Activated CD8-positive, alpha-beta T cell treated with anti-CD3 and anti-CD28 coated beads for 36 hours (primary cell): ENCODE data around the gene PADI6. TPM values are rescaled to one million over a fixed set of nuclear protein-coding genes. Genes with fewer than 3 reads are reported as not detected.

Experiments used
- ATAC-seq: fragments of 200-7000 bp; cut with Tn5 transposase; one replicate; pipeline ENCODE4 v1.10.0; 2021; ENCODE audit warnings: mild to moderate bottlenecking, moderate library complexity
- CTCF ChIA-PET: fragments of 350-600 bp; sonication (Branson Sonifier 250); formaldehyde crosslinking; loops from one replicate; lab custom pipeline; 2021; ENCODE audit warnings: antibody characterized with exemption; lab: Charles Lee
- POLR2A ChIA-PET: fragments of 350-600 bp; sonication (Branson Sonifier 250); formaldehyde crosslinking; loops from one replicate; lab custom pipeline; 2021; ENCODE audit warnings: antibody characterized with exemption; lab: Charles Lee
- DNase-seq: peaks from one replicate; pipeline ENCODE4 v3.0.0-alpha.2; 2020
- H3K27ac Mint-ChIP-seq: one replicate; pipeline ENCODE4 v1.8.0; 2021; ENCODE audit warnings: mild to moderate bottlenecking, mixed read lengths
- H3K27me3 Mint-ChIP-seq: one replicate; pipeline ENCODE4 v1.8.0; 2021; ENCODE audit warnings: mixed read lengths
- H3K36me3 Mint-ChIP-seq: one replicate; pipeline ENCODE4 v1.8.0; 2021; ENCODE audit warnings: low read depth, mixed read lengths
- H3K4me1 Mint-ChIP-seq: one replicate; pipeline ENCODE4 v1.8.0; 2021; ENCODE audit warnings: low read depth, mixed read lengths
- H3K4me3 Mint-ChIP-seq: one replicate; pipeline ENCODE4 v1.8.0; 2021; ENCODE audit warnings: mild to moderate bottlenecking, moderate library complexity, mixed read lengths
- H3K9me3 Mint-ChIP-seq: one replicate; pipeline ENCODE4 v1.8.0; 2021; ENCODE audit warnings: mixed read lengths
- intact Hi-C: fragments of 100-400 bp; cut with micrococcal nuclease; formaldehyde crosslinking; loops from one replicate; pipeline ENCODE4 v1.10.0; 2022
- total RNA-seq, 2 experiments: library from RNA; stranded (reverse); gene quantifications; one replicate each; pipeline ENCODE4 v1.2.3, GENCODE V29; 2021
- TF ChIP-seq, protein P1 (sequence below): fragments of 200-600 bp; IDR thresholded peaks from one replicate; pipeline ENCODE4 v1.8.0; 2022; ENCODE audit warnings: antibody characterized with exemption, mild to moderate bottlenecking

The PADI6 gene
- total RNA-seq, 2 experiments from 2014 or later = not detected

DNA sequence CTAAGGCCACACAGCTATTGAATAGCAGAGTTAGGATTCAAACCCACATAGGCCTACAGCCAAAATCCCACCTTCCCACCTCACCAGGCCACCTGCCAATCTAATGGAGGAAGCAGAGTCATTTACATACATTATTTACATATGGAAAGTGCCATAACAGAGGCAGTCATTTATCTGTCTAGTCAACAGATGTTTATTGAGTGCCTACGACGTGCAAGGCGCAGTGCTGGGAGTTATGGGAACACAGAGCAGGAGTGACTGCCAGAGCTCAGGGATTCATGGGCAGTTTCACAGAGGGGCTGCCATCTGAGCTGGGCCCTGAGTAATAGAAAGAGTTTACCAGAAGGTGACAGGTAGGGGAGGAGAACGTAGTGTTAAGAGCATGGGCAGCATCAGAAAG lies 10.3 kb upstream of the PADI6 start:
- DNase-seq (no peak), ATAC-seq (no peak)
- Mint-ChIP-seq H3K4me3 (no peak overlapping the region), H3K4me1 (peaks cover 1% of the 10 kb centered on the region), H3K27me3 (peaks cover 8% of the 10 kb centered on the region), H3K9me3 (no peaks in the 10 kb centered on the region), H3K36me3 (no peaks in the 10 kb centered on the region), H3K27ac (no peak overlapping the region)
- intact Hi-C loops = no loop called here
- ChIA-PET CTCF (no interaction called here), POLR2A (no interaction called here)
- TF ChIP-seq, protein P1, sequence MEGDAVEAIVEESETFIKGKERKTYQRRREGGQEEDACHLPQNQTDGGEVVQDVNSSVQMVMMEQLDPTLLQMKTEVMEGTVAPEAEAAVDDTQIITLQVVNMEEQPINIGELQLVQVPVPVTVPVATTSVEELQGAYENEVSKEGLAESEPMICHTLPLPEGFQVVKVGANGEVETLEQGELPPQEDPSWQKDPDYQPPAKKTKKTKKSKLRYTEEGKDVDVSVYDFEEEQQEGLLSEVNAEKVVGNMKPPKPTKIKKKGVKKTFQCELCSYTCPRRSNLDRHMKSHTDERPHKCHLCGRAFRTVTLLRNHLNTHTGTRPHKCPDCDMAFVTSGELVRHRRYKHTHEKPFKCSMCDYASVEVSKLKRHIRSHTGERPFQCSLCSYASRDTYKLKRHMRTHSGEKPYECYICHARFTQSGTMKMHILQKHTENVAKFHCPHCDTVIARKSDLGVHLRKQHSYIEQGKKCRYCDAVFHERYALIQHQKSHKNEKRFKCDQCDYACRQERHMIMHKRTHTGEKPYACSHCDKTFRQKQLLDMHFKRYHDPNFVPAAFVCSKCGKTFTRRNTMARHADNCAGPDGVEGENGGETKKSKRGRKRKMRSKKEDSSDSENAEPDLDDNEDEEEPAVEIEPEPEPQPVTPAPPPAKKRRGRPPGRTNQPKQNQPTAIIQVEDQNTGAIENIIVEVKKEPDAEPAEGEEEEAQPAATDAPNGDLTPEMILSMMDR = no peak

DNA sequence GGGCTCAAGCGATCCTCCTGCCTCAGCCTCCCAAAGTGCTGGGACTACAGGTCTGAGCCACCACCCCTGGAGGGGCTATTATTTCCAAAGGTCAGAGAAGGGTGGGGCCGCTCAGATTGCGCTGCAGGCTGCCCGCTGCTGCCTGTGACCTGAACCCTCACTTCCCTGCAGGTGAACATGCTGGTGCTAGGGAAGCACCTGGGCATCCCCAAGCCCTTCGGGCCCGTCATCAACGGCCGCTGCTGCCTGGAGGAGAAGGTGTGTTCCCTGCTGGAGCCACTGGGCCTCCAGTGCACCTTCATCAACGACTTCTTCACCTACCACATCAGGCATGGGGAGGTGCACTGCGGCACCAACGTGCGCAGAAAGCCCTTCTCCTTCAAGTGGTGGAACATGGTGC lies 8.6 kb upstream of the PADI6 start:
- DNase-seq = no peak
- ChIA-PET POLR2A (no interaction called here), CTCF (no interaction called here)
- Mint-ChIP-seq H3K27ac (no peak overlapping the region), H3K9me3 (no peaks in the 10 kb centered on the region), H3K4me1 (no peaks in the 10 kb centered on the region), H3K36me3 (no peaks in the 10 kb centered on the region), H3K4me3 (no peak overlapping the region), H3K27me3 (peaks cover 12% of the 10 kb centered on the region)
- TF ChIP-seq, protein P1 = no peak
- intact Hi-C loops = no loop called here
- ATAC-seq = no peak

DNA sequence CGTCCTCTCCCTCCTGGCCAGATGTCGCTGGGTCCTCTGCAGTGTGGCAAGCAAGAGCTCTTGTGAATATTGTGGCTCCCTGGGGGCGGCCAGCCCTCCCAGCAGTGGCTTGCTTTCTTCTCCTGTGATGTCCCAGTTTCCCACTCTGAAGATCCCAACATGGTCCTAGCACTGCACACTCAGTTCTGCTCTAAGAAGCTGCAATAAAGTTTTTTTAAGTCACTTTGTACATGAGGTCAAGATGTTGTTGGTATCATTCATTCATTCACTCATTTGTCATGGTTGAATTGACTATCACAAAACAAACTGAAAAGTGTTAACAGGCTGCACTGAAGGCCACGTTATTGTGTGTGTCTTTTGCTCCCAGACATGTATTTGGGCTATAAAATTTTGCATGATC lies 8.2 kb upstream of the PADI6 start:
- ATAC-seq (no peak), DNase-seq (no peak)
- Mint-ChIP-seq H3K9me3 (no peaks in the 10 kb centered on the region), H3K4me1 (no peaks in the 10 kb centered on the region), H3K4me3 (no peak overlapping the region), H3K36me3 (no peaks in the 10 kb centered on the region), H3K27me3 (peaks cover 12% of the 10 kb centered on the region), H3K27ac (no peak overlapping the region)
- ChIA-PET POLR2A (no interaction called here), CTCF (no interaction called here)
- TF ChIP-seq, protein P1 = no peak
- intact Hi-C loops = no loop called here

DNA sequence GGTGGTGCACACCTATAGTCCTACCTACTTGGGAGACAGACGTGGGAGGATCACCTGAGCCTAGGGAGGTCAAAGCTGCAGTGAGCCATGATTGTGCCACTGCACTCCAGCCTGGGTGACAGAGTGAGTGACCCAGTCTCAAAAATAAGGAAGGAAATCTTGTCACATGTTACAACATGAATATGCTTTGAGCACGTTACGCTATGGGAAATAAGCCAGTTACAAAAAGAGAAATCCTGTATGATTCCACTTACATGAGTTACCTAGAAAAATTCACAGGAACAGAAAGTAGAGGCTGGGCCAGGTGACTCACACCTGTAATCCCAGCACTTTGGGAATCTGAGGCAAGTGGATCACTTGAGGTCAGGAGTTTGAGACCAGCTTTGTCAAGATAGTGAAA lies 6.7 kb upstream of the PADI6 start:
- ChIA-PET CTCF (no interaction called here), POLR2A (no interaction called here)
- Mint-ChIP-seq H3K27ac (no peak overlapping the region), H3K4me3 (no peak overlapping the region), H3K9me3 (no peaks in the 10 kb centered on the region), H3K4me1 (no peaks in the 10 kb centered on the region), H3K36me3 (no peaks in the 10 kb centered on the region), H3K27me3 (peaks cover 12% of the 10 kb centered on the region)
- intact Hi-C loops = no loop called here
- TF ChIP-seq, protein P1 = no peak
- DNase-seq = no peak
- ATAC-seq = no peak

DNA sequence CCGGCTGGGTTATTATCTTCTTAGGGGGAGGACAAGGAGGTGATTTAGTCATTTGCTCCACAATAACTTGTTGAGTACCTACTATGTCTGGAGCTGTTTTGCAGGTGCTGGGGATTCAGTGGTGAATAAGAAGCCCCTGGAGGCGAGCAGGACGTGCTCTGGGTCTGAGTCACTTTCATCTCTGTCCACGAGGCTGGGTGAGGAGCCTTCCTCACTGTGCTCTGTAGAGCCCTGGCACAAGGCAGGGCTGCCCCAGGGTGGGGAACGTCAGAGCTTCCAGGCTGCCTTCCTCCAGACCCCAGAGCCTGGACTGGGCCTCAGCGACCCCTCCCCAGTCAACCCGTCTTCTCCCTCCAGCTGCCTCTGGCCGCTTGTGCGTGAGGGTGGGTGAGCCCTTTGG lies 2.5 kb upstream of the PADI6 start:
- peaks cover 12% of the 10 kb centered on the region for H3K27me3 Mint-ChIP-seq

More for the DNA sequence above, 2.5 kb upstream of the PADI6 start:
- Mint-ChIP-seq H3K36me3 (no peaks in the 10 kb centered on the region), H3K4me1 (no peaks in the 10 kb centered on the region), H3K27ac (no peak overlapping the region), H3K9me3 (no peaks in the 10 kb centered on the region), H3K4me3 (no peak overlapping the region)
- ATAC-seq = no peak
- no peak for DNase-seq
- ChIA-PET POLR2A (no interaction called here), CTCF (interaction anchor here (0.6 to 1.9 kb wide), 3 partner anchors 33 to 261 kb away, joined by 3 to 6 read pairs (median 3); no protein-coding TSS in a partner anchor)
- intact Hi-C loops = no loop called here
- TF ChIP-seq, protein P1 = no peak
